H9 (cell line): Measurements from ENCODE around the gene NT5C3A. TPM values are rescaled to one million over a fixed set of nuclear protein-coding genes. Genes with fewer than 3 reads are reported as not detected.

Source experiments
- DNase-seq: peaks from one replicate; pipeline ENCODE4 v3.0.0-alpha.2; 2017
- H2AFZ ChIP-seq: one replicate; pipeline ENCODE4 v1.6.1; 2013; ENCODE audit warnings: mild to moderate bottlenecking, low read length, control low read depth, moderate library complexity
- H2AK5ac ChIP-seq: 2 replicates; pipeline ENCODE4 v1.6.1; 2013; ENCODE audit warnings: low read length, control low read depth, mixed read lengths; ENCODE audit not compliant: insufficient read length
- H2BK120ac ChIP-seq: one replicate; pipeline ENCODE4 v1.6.1; 2013; ENCODE audit warnings: low read depth, mild to moderate bottlenecking, low read length, control low read depth, inconsistent platforms; ENCODE audit not compliant: poor library complexity, severe bottlenecking
- H2BK12ac ChIP-seq: 2 replicates; pipeline ENCODE4 v1.6.1; 2013; ENCODE audit warnings: low read length, control low read depth, mixed read lengths, low read depth; ENCODE audit not compliant: insufficient read length
- H2BK15ac ChIP-seq: 2 replicates; pipeline ENCODE4 v1.6.1; 2013; ENCODE audit warnings: low read depth, low read length, control low read depth
- H2BK20ac ChIP-seq: one replicate; pipeline ENCODE4 v1.6.1; 2013; ENCODE audit warnings: low read depth, mild to moderate bottlenecking, low read length, control low read depth, inconsistent platforms; ENCODE audit not compliant: poor library complexity, severe bottlenecking
- H2BK5ac ChIP-seq: 2 replicates; pipeline ENCODE4 v1.6.1; 2013; ENCODE audit warnings: low read length, control low read depth, mixed read lengths; ENCODE audit not compliant: insufficient read length
- H3K14ac ChIP-seq: 2 replicates; pipeline ENCODE4 v1.6.1; 2013; ENCODE audit warnings: low read length, control low read depth; ENCODE audit not compliant: insufficient read depth
- H3K18ac ChIP-seq: 2 replicates; pipeline ENCODE4 v1.6.1; 2013; ENCODE audit warnings: low read depth, mild to moderate bottlenecking, mixed read lengths, low read length, control low read depth; ENCODE audit not compliant: insufficient read length
- H3K23ac ChIP-seq: 2 replicates; pipeline ENCODE4 v1.6.1; 2013; ENCODE audit warnings: low read length, control low read depth, mixed read lengths, low read depth; ENCODE audit not compliant: insufficient read length
- H3K23me2 ChIP-seq: 2 replicates; pipeline ENCODE4 v1.6.1; 2013; ENCODE audit warnings: low read depth, mild to moderate bottlenecking, mixed read lengths, low read length, control low read depth; ENCODE audit not compliant: insufficient read length, poor library complexity, severe bottlenecking
- H3K27ac ChIP-seq: 2 replicates; pipeline ENCODE4 v1.5.1; 2013; ENCODE audit warnings: low read length, control low read depth, mixed read lengths, low read depth; ENCODE audit not compliant: insufficient read length
- H3K27me3 ChIP-seq: 2 replicates; pipeline ENCODE4 v1.6.1; 2013; ENCODE audit warnings: low read length, control low read depth, inconsistent platforms; ENCODE audit not compliant: insufficient read depth
- H3K4ac ChIP-seq: 2 replicates; pipeline ENCODE4 v1.6.1; 2013; ENCODE audit warnings: low read depth, mild to moderate bottlenecking, control low read depth, inconsistent platforms, low read length, moderate library complexity
- H3K4me1 ChIP-seq: 2 replicates; pipeline ENCODE4 v1.6.1; 2013; ENCODE audit warnings: low read length, control low read depth, inconsistent platforms; ENCODE audit not compliant: insufficient read depth
- H3K4me2 ChIP-seq: 2 replicates; pipeline ENCODE4 v1.6.1; 2013; ENCODE audit warnings: low read length, control low read depth, mixed read lengths; ENCODE audit not compliant: insufficient read length, insufficient read depth
- H3K56ac ChIP-seq: 2 replicates; pipeline ENCODE4 v1.6.1; 2013; ENCODE audit warnings: low read depth, mild to moderate bottlenecking, mixed read lengths, low read length, control low read depth; ENCODE audit not compliant: insufficient read length
- H3K79me1 ChIP-seq: 2 replicates; pipeline ENCODE4 v1.6.1; 2013; ENCODE audit warnings: low read depth, mild to moderate bottlenecking, moderate library complexity, low read length, control low read depth, inconsistent platforms; ENCODE audit not compliant: insufficient read depth, poor library complexity, severe bottlenecking
- H3K79me2 ChIP-seq: 2 replicates; pipeline ENCODE4 v1.6.1; 2013; ENCODE audit warnings: low read length, control low read depth, inconsistent platforms; ENCODE audit not compliant: insufficient read depth
- H3K9ac ChIP-seq: 2 replicates; pipeline ENCODE4 v1.6.1; 2013; ENCODE audit warnings: low read length, control low read depth, mixed read lengths; ENCODE audit not compliant: insufficient read length; ENCODE audit errors: extremely low read depth
- H3K9me3 ChIP-seq: one replicate; pipeline ENCODE4 v1.6.1; 2013; ENCODE audit warnings: low read depth, low read length, inconsistent platforms; ENCODE audit not compliant: control insufficient read depth
- H3T11ph ChIP-seq: one replicate; pipeline ENCODE4 v1.6.1; 2013; ENCODE audit warnings: mild to moderate bottlenecking, low read length, control low read depth, inconsistent platforms
- H4K20me1 ChIP-seq: one replicate; pipeline ENCODE4 v1.6.1; 2013; ENCODE audit not compliant: control insufficient read depth, insufficient read length, insufficient read depth
- H4K5ac ChIP-seq: 2 replicates; pipeline ENCODE4 v1.6.1; 2013; ENCODE audit warnings: low read depth, mild to moderate bottlenecking, mixed read lengths, low read length, control low read depth; ENCODE audit not compliant: insufficient read length
- H4K8ac ChIP-seq: replicated peaks from 2 replicates; pipeline ENCODE4 v1.6.1; 2013; ENCODE audit warnings: low read length, control low read depth, mixed read lengths, low read depth; ENCODE audit not compliant: insufficient read length
- H4K91ac ChIP-seq: 2 replicates; pipeline ENCODE4 v1.6.1; 2013; ENCODE audit warnings: low read depth, mild to moderate bottlenecking, moderate library complexity, mixed read lengths, low read length, control low read depth; ENCODE audit not compliant: insufficient read length
- H3K27ac Mint-ChIP-seq, 3 experiments: 2 replicates in 2 of 3; 3 replicates in 1 of 3; pipeline ENCODE4 v1.8.0; 2020 to 2021; ENCODE audit warnings: mixed read lengths in 3 of 3, mild to moderate bottlenecking in 1 of 3, moderate library complexity in 1 of 3
- H3K27me3 Mint-ChIP-seq: 2 replicates; pipeline ENCODE4 v1.8.0; 2021; ENCODE audit warnings: low read depth, mild to moderate bottlenecking, moderate library complexity, mixed read lengths
- H3K36me3 Mint-ChIP-seq, 3 experiments: 2 replicates in 2 of 3; 3 replicates in 1 of 3; pipeline ENCODE4 v1.8.0; 2020 to 2021; ENCODE audit warnings: low read depth in 3 of 3, mixed read lengths in 3 of 3; ENCODE audit not compliant: insufficient read depth in 1 of 3
- H3K4me1 Mint-ChIP-seq, 2 experiments: 2 replicates each; pipeline ENCODE4 v1.8.0; 2020; ENCODE audit warnings: mixed read lengths in 2 of 2
- H3K4me3 Mint-ChIP-seq, 2 experiments: 2 replicates in 1 of 2; 3 replicates in 1 of 2; pipeline ENCODE4 v1.8.0; 2020 to 2021; ENCODE audit warnings: mild to moderate bottlenecking in 2 of 2, mixed read lengths in 2 of 2, moderate library complexity in 1 of 2
- H3K9me3 Mint-ChIP-seq, 2 experiments: 2 replicates in 1 of 2; 3 replicates in 1 of 2; pipeline ENCODE4 v1.8.0; 2020; ENCODE audit warnings: mild to moderate bottlenecking in 2 of 2, mixed read lengths in 2 of 2, moderate library complexity in 1 of 2
- CTCF ChIP-seq: fragments of 200-600 bp; sonication (generic); conservative IDR thresholded peaks from 3 replicates; pipeline ENCODE4 v1.8.0; 2021; ENCODE audit warnings: antibody characterized with exemption, mild to moderate bottlenecking
- WGBS: extraction: QIAGEN DNeasy Blood & Tissue Kit; methylation state at CpG from one replicate; pipeline ENCODE4 v1.1.7; 2013; ENCODE audit warnings: missing lambda C conversion rate, low lambda C conversion rate, mixed read lengths; ENCODE audit not compliant: insufficient read length; ENCODE audit errors: extremely low coverage; 5-methylcytosine and 5-hydroxymethylcytosine counted together
- total RNA-seq: library from RNA; stranded (reverse); gene quantifications from 2 replicates; pipeline ENCODE4 v1.2.1, GENCODE V29; 2021

Gene NT5C3A
- total RNA-seq, 1 experiment from 2014 or later = 22.1 TPM

- Histone ChIP-seq H3K9me3 (no peaks in the 10 kb centered on the region), H4K5ac (no peak overlapping the region), H2BK120ac (no peak overlapping the region), H3K18ac (no peak overlapping the region), H3K79me1 (peaks cover 2% of the 10 kb centered on the region), H2AFZ (no peak overlapping the region), H3T11ph (no peak overlapping the region), H3K23me2 (no peaks in the 10 kb centered on the region), H2BK5ac (no peak overlapping the region), H3K27me3 (no peaks in the 10 kb centered on the region), H4K8ac (no peak overlapping the region), H3K14ac (no peak overlapping the region), H3K4me2 (no peak overlapping the region), H3K79me2 (no peaks in the 10 kb centered on the region; the same call in 1 of the 2 replicates), H2AK5ac (no peak overlapping the region), H2BK20ac (no peak overlapping the region), H3K4ac (no peak overlapping the region), H2BK12ac (no peak overlapping the region), H2BK15ac (no peak overlapping the region), H3K27ac (no peak overlapping the region), H4K91ac (no peak overlapping the region), H3K4me1 (no peaks in the 10 kb centered on the region), H3K9ac (no peak overlapping the region), H3K23ac (no peak overlapping the region), H4K20me1 (no peaks in the 10 kb centered on the region), H3K56ac (no peak overlapping the region)
- Mint-ChIP-seq H3K36me3 (peaks cover 0 to 1% (median 0%) of the 10 kb centered on the region in 3 experiments; a peak in 1 of 7 replicates), H3K4me3 (no peak overlapping the region), H3K4me1 (peaks cover 0 to 2% of the 10 kb centered on the region in 2 experiments; a peak in 1 of 4 replicates), H3K9me3 (no peaks in the 10 kb centered on the region), H3K27ac (no peak overlapping the region), H3K27me3 (no peaks in the 10 kb centered on the region)
- DNase-seq = no peak
- no peak for TF ChIP-seq CTCF
- WGBS = no CpG with 5 or more reads among the region's 2 CpGs
Observed at GRCh38 chr7:33038639-33039038, 23.9 kb downstream of the NT5C3A start.
